HG03159 (cell line): ENCODE results near the gene GON4L.
A peak's percentile ranks its signal among the peaks of the same experiment; 100 is the strongest.
"Not testable (repeated sequence)": the region's sequence is repeated elsewhere in the genome, so short reads cannot be mapped to it uniquely, and the experiment has no call there.

Source experiments
- ATAC-seq: cut with Tn5 transposase; IDR thresholded peaks from one replicate; pipeline ENCODE4 v1.9.1; 2021; ENCODE audit warnings: mild to moderate bottlenecking, moderate library complexity; ENCODE audit not compliant: unreplicated experiment

Gene GON4L

GRCh38 chr1:155856975-155857930 lies at the start of gene GON4L:
Gene GON4L, minus strand, starts transcription at chr1:155857214. Its CDS starts 3,434 bp downstream, at chr1:155853780.
- ATAC-seq, result peak; percentile 50

GRCh38 chr1:155904261-155904660 lies 47.2 kb upstream of the GON4L start:
- ATAC-seq, result no peak

GRCh38 chr1:155900161-155900560 lies 43.1 kb upstream of the GON4L start:
- no peak for ATAC-seq

- no peak for ATAC-seq
These were observed 42.7 kb upstream of the GON4L start for GRCh38 chr1:155899683-155900082.

- ATAC-seq, result no peak
These were observed 41.9 kb upstream of the GON4L start for GRCh38 chr1:155898888-155899287.

GRCh38 chr1:155897746-155898145 lies 40.7 kb upstream of the GON4L start:
- no peak for ATAC-seq

GRCh38 chr1:155896476-155896875 lies 39.5 kb upstream of the GON4L start:
- ATAC-seq, result not testable (repeated sequence)

GRCh38 chr1:155895617-155896016 lies 38.6 kb upstream of the GON4L start:
- not testable (repeated sequence) for ATAC-seq

GRCh38 chr1:155893389-155894142 lies 36.6 kb upstream of the GON4L start:
- no peak for ATAC-seq

GRCh38 chr1:155892796-155893195 lies 35.8 kb upstream of the GON4L start:
- ATAC-seq, result no peak

- ATAC-seq, result no peak
These were observed 33.2 kb upstream of the GON4L start for GRCh38 chr1:155890251-155890650.

- ATAC-seq, result no peak
These were observed 32.6 kb upstream of the GON4L start for GRCh38 chr1:155889566-155889965.

- ATAC-seq, result no peak
These were observed 31.5 kb upstream of the GON4L start for GRCh38 chr1:155888481-155888880.

- ATAC-seq, result no peak
These were observed 28.0 kb upstream of the GON4L start for GRCh38 chr1:155884982-155885381.

- ATAC-seq, result no peak
These were observed 27.3 kb upstream of the GON4L start for GRCh38 chr1:155884031-155884960.

- no peak for ATAC-seq
These were observed 25.8 kb upstream of the GON4L start for GRCh38 chr1:155882766-155883165.

GRCh38 chr1:155882235-155882634 lies 25.2 kb upstream of the GON4L start:
- ATAC-seq, result no peak

GRCh38 chr1:155880950-155881349 lies 23.9 kb upstream of the GON4L start:
- no peak for ATAC-seq

GRCh38 chr1:155880251-155880650 lies 23.2 kb upstream of the GON4L start:
- no peak for ATAC-seq

GRCh38 chr1:155877945-155878344 lies 20.9 kb upstream of the GON4L start:
- no peak for ATAC-seq

GRCh38 chr1:155873860-155874259 lies 16.8 kb upstream of the GON4L start:
- no peak for ATAC-seq
